HEK293T (cell line): ENCODE results near the gene MICALL2.

ENCODE experiments used
- ARNT ChIP-seq: fragments of 450-650 bp; IDR thresholded peaks from 2 replicates; pipeline ENCODE4 v1.6.1; 2017; ENCODE audit warnings: mild to moderate bottlenecking
- FOXA1 ChIP-seq: fragments of 450-650 bp; IDR thresholded peaks from 2 replicates; pipeline ENCODE4 v1.6.1; 2016; ENCODE audit warnings: mild to moderate bottlenecking
- FOXK2 ChIP-seq: fragments of 450-650 bp; IDR thresholded peaks from 2 replicates; pipeline ENCODE4 v1.6.1; 2016; ENCODE audit warnings: mild to moderate bottlenecking
- HDGF ChIP-seq: fragments of 450-650 bp; IDR thresholded peaks from 2 replicates; pipeline ENCODE4 v1.6.1; 2017; ENCODE audit warnings: antibody characterized with exemption, borderline replicate concordance
- NFRKB ChIP-seq: fragments of 450-650 bp; IDR thresholded peaks from 2 replicates; pipeline ENCODE4 v1.6.1; 2016; ENCODE audit warnings: mild to moderate bottlenecking, moderate library complexity
- SP1 ChIP-seq: fragments of 450-650 bp; IDR thresholded peaks from 2 replicates; pipeline ENCODE4 v1.6.1; 2017
- SUZ12 ChIP-seq: fragments of 450-650 bp; IDR thresholded peaks from 2 replicates; pipeline ENCODE4 v1.6.1; 2016; ENCODE audit warnings: mild to moderate bottlenecking
- TARDBP ChIP-seq: fragments of 450-650 bp; IDR thresholded peaks from 2 replicates; pipeline ENCODE4 v1.6.1; 2016

DNA sequence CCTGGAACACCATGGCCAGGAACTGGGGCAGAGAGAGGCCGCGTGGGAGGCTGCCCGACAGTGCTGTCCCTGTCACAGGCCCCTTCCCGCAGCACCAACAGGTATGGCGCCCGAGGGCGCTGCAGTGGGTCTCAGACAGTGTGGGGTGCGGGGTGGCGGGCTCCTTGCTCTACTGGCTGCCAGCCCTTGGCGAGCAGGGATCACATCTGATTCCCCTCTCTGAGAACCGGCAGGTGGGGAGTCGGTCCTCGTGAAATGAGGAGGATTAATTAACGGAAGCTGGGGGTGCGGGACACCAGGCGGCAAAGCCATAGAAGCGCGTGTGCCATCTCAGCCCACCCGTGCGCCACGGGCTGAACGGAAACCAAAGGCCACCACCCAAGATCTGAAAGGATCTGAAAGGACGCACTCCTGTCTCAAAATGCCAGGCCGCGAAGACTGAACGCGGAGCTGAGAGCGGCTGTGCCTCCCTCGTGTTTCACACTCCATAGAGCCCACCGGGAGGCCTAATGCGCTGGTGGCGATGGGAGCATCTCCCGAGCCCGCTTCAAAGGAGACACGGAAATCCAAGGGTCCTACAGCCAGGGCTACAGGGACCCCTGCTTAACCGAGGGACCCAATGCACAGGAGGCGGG is 38.1 kb upstream of the MICALL2 start:
- TF ChIP-seq SUZ12 (no peak), NFRKB (no peak), ARNT (no peak), SP1 (no peak), FOXA1 (no peak), HDGF (no peak), FOXK2 (no peak), TARDBP (no peak)
